Measurements from ENCODE around the gene MGME1. TPM values are rescaled to one million over a fixed set of nuclear protein-coding genes. Genes with fewer than 3 reads are reported as not detected.

The MGME1 gene
- total RNA-seq, 1 donor from 2014 or later: 20.3 TPM

- H3K4me3 Mint-ChIP-seq (ENCODE audit: low read depth): peak overlapping the region; percentile 21
- peaks cover 8% of the 10 kb centered on the region for H3K9me3 Mint-ChIP-seq (ENCODE audit: low read depth)
- H3K4me1 Mint-ChIP-seq (ENCODE audit: low read depth): peaks cover 35% of the 10 kb centered on the region
- H3K36me3 Mint-ChIP-seq (ENCODE audit: insufficient read depth): peaks cover 11% of the 10 kb centered on the region
- H3K27ac Mint-ChIP-seq: no peak overlapping the region
- no peaks in the 10 kb centered on the region for H3K27me3 Mint-ChIP-seq
- DNase-seq (ENCODE audit: low spot score, unreplicated experiment): no peak
- TF ChIP-seq CTCF (IDR thresholded peaks at IDR 0.05; ENCODE audit: unreplicated experiment): no peak
Measured at GRCh38 chr20:18009116-18009515, 40.3 kb downstream of the MGME1 start.

DNA sequence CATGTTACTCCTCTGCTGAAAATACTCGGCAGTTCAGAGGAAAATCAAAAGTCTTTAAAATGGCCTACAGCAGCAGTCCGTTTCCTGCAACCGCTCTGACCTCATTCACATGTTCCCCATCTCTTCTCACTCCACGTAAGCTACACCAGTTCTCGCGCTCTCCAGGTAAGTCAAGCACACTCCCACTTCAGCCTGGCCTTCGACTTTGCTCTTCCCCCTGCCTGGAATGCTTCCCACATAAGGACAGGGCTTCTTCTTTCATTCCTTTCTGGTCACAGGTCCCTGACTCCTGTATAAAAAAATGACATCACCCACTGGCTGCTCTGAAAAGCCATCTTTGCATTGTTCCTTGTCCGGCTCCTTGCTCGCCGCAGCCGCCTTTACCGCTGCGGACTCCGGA is 42.7 kb downstream of the MGME1 start:
- H3K9me3 Mint-ChIP-seq (ENCODE audit: low read depth): peaks cover 8% of the 10 kb centered on the region

GRCh38 chr20:18011951-18012645 is 43.3 kb downstream of the MGME1 start:
- Mint-ChIP-seq H3K36me3 (ENCODE audit: insufficient read depth) (peaks cover 11% of the 10 kb centered on the region), H3K9me3 (ENCODE audit: low read depth) (peaks cover 8% of the 10 kb centered on the region), H3K27me3 (no peaks in the 10 kb centered on the region), H3K4me1 (ENCODE audit: low read depth) (peaks cover 12% of the 10 kb centered on the region), H3K27ac (no peak overlapping the region), H3K4me3 (ENCODE audit: low read depth) (no peak overlapping the region)
- TF ChIP-seq CTCF (IDR thresholded peaks at IDR 0.05; ENCODE audit: unreplicated experiment): no peak
- no peak for DNase-seq (ENCODE audit: low spot score, unreplicated experiment)

More for the DNA sequence above, 42.7 kb downstream of the MGME1 start:
- Mint-ChIP-seq H3K36me3 (ENCODE audit: insufficient read depth) (peaks cover 11% of the 10 kb centered on the region), H3K4me3 (ENCODE audit: low read depth) (no peak overlapping the region), H3K27me3 (no peaks in the 10 kb centered on the region), H3K27ac (no peak overlapping the region), H3K4me1 (ENCODE audit: low read depth) (peaks cover 14% of the 10 kb centered on the region)
- no peak for DNase-seq (ENCODE audit: low spot score, unreplicated experiment)
- no peak for TF ChIP-seq CTCF (IDR thresholded peaks at IDR 0.05; ENCODE audit: unreplicated experiment)

DNA sequence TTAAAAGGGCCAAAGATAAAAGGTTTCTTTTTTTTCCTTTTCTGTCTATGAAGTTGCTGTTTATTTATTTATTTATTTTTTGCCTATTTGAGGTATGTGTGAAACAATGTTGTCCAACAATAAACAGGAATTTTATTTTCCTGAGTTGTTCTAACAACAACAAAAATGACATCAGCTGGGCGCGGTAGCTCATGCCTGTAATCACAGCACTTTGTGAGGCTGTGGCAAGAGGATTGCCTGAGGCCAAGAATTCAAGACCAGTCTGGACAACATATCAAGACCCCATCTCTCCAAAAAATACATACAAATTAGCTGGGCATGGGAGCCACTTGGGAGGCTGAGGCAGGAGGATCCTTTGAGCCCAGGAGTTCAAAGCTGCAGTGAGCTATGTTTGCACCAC is 44.1 kb downstream of the MGME1 start:
- H3K36me3 Mint-ChIP-seq (ENCODE audit: insufficient read depth): peaks cover 11% of the 10 kb centered on the region
- DNase-seq (ENCODE audit: low spot score, unreplicated experiment): no peak
- H3K4me1 Mint-ChIP-seq (ENCODE audit: low read depth): peaks cover 7% of the 10 kb centered on the region
- no peak for TF ChIP-seq CTCF (IDR thresholded peaks at IDR 0.05; ENCODE audit: unreplicated experiment)
- no peak overlapping the region for H3K4me3 Mint-ChIP-seq (ENCODE audit: low read depth)
- H3K27ac Mint-ChIP-seq: no peak overlapping the region
- H3K27me3 Mint-ChIP-seq: no peaks in the 10 kb centered on the region
- peaks cover 8% of the 10 kb centered on the region for H3K9me3 Mint-ChIP-seq (ENCODE audit: low read depth)

- no peak for TF ChIP-seq CTCF (IDR thresholded peaks at IDR 0.05; ENCODE audit: unreplicated experiment)
- Mint-ChIP-seq H3K4me3 (ENCODE audit: low read depth) (no peak overlapping the region), H3K36me3 (ENCODE audit: insufficient read depth) (peaks cover 9% of the 10 kb centered on the region), H3K27ac (no peak overlapping the region), H3K4me1 (ENCODE audit: low read depth) (no peaks in the 10 kb centered on the region), H3K27me3 (no peaks in the 10 kb centered on the region), H3K9me3 (ENCODE audit: low read depth) (peaks cover 8% of the 10 kb centered on the region)
- DNase-seq (ENCODE audit: low spot score, unreplicated experiment): no peak
Measured at GRCh38 chr20:18014411-18014810, 45.6 kb downstream of the MGME1 start.

All from progenitor cell of endocrine pancreas (in vitro differentiated cells).